ENCODE data around the gene XNDC1N.
A peak's percentile ranks its signal among the peaks of the same experiment; 100 is the strongest.

Gene XNDC1N

GRCh38 chr11:71927820-71928736 lies at the start of gene XNDC1N:
Gene XNDC1N, minus strand, starts transcription at chr11:71928594. Its CDS starts 5,241 bp downstream, at chr11:71923353.
- DNase-seq, result peak in 52 of 56 donors; percentile 46 to 98 (median 85)

GRCh38 chr11:71977743-71978418 lies 49.5 kb upstream of the XNDC1N start:
- peak in 26 of 56 donors; percentile 14 to 81 (median 42) for DNase-seq

GRCh38 chr11:71977090-71977489 lies 48.7 kb upstream of the XNDC1N start:
- no peak for DNase-seq

- no peak for DNase-seq
Observed at GRCh38 chr11:71976551-71976950, 48.2 kb upstream of the XNDC1N start.

GRCh38 chr11:71971680-71972079 lies 43.3 kb upstream of the XNDC1N start:
- DNase-seq, result no peak

- no peak for DNase-seq
Observed at GRCh38 chr11:71964641-71965040, 36.2 kb upstream of the XNDC1N start.

- no peak for DNase-seq
Observed at GRCh38 chr11:71963468-71963867, 35.1 kb upstream of the XNDC1N start.

- DNase-seq, result no peak
Observed at GRCh38 chr11:71962428-71963038, 34.1 kb upstream of the XNDC1N start.

- DNase-seq, result no peak
Observed at GRCh38 chr11:71955898-71956456, 27.6 kb upstream of the XNDC1N start.

- DNase-seq, result no peak
Observed at GRCh38 chr11:71951741-71952310, 23.4 kb upstream of the XNDC1N start.

- no peak for DNase-seq
Observed at GRCh38 chr11:71949034-71949433, 20.6 kb upstream of the XNDC1N start.

GRCh38 chr11:71948314-71949027 lies 20.1 kb upstream of the XNDC1N start:
- no peak for DNase-seq

GRCh38 chr11:71947498-71947897 lies 19.1 kb upstream of the XNDC1N start:
- no peak for DNase-seq

- DNase-seq, result no peak
Observed at GRCh38 chr11:71946144-71946571, 17.8 kb upstream of the XNDC1N start.

- no peak for DNase-seq
Observed at GRCh38 chr11:71940561-71941219, 12.3 kb upstream of the XNDC1N start.

- DNase-seq, result peak in 2 of 56 donors; percentile 3 to 5
Observed at GRCh38 chr11:71937826-71938225, 9.4 kb upstream of the XNDC1N start.

- DNase-seq, result no peak
Observed at GRCh38 chr11:71936825-71937224, 8.4 kb upstream of the XNDC1N start.

GRCh38 chr11:71935338-71935925 lies 7.0 kb upstream of the XNDC1N start:
- no peak for DNase-seq

- DNase-seq, result no peak
Observed at GRCh38 chr11:71934213-71934612, 5.8 kb upstream of the XNDC1N start.

Measured in nucleus accumbens (tissue), 56 donors.